ENCODE data around the gene NOC4L. TPM values are rescaled to one million over a fixed set of nuclear protein-coding genes. Genes with fewer than 3 reads are reported as not detected.

Gene NOC4L
- polyA plus RNA-seq, 3 donors: 7.3 to 18.0 (median 17.9) TPM

GRCh38 chr12:132168311-132169031 is 24.2 kb downstream of the NOC4L start:
- no peaks in the 10 kb centered on the region for H3K36me3 Mint-ChIP-seq
- peaks cover 2 to 4% of the 10 kb centered on the region in 2 donors for H3K4me1 ChIP-seq (ENCODE audit: control insufficient read depth in 1 of 2, insufficient read depth in 2 of 2, low read length in 2 of 2)
- no peak for TF ChIP-seq CTCF (IDR thresholded peaks at IDR 0.05)
- no peaks in the 10 kb centered on the region for H4K20me1 ChIP-seq (ENCODE audit: insufficient read depth, low read length)
- no peak overlapping the region for H3K4me3 ChIP-seq (replicated peaks in 1 of 3; ENCODE audit: low read depth in 2 of 3, low read length in 3 of 3)
- H3K9me3 ChIP-seq (replicated peaks in 1 of 2; ENCODE audit: control insufficient read depth in 1 of 2, insufficient read depth in 1 of 2, low read length in 2 of 2): no peaks in the 10 kb centered on the region
- no peak overlapping the region for H3K27ac Mint-ChIP-seq
- H2AFZ ChIP-seq (ENCODE audit: insufficient read depth, low read depth, low read length, poor library complexity, severe bottlenecking): no peak overlapping the region
- peaks cover 0 to 12% (median 2%) of the 10 kb centered on the region in 7 donors for H3K9me3 Mint-ChIP-seq
- H3K9ac ChIP-seq (ENCODE audit: insufficient read depth, low read length, poor library complexity, severe bottlenecking): no peak overlapping the region
- H3K4me2 ChIP-seq (replicated peaks; ENCODE audit: extremely low read depth, low read length, poor library complexity, severe bottlenecking): no peak overlapping the region
- no peaks in the 10 kb centered on the region for H3K79me2 ChIP-seq (ENCODE audit: insufficient read depth, low read length)
- H3K4me3 Mint-ChIP-seq: no peak overlapping the region
- peaks cover 0 to 9% of the 10 kb centered on the region in 2 donors for H3K27me3 ChIP-seq (ENCODE audit: control insufficient read depth in 2 of 2, insufficient read depth in 2 of 2, low read length in 2 of 2)
- H3K27me3 Mint-ChIP-seq (ENCODE audit: low read depth in 3 of 3): peaks cover 10 to 42% (median 20%) of the 10 kb centered on the region in 3 donors
- H3K4me1 Mint-ChIP-seq: peaks cover 5% of the 10 kb centered on the region
- intact Hi-C loops (cut with micrococcal nuclease): no loop called here
- H3K27ac ChIP-seq (ENCODE audit: low read depth in 1 of 2, low read length in 2 of 2): no peak overlapping the region
- no peaks in the 10 kb centered on the region for H3K36me3 ChIP-seq (replicated peaks in 1 of 2; ENCODE audit: control insufficient read depth in 1 of 2, insufficient read depth in 2 of 2, low read length in 2 of 2)
- 93% methylated on average over 27 of the region's 31 CpGs for WGBS (ENCODE audit: insufficient coverage)
- no peak for DNase-seq

DNA sequence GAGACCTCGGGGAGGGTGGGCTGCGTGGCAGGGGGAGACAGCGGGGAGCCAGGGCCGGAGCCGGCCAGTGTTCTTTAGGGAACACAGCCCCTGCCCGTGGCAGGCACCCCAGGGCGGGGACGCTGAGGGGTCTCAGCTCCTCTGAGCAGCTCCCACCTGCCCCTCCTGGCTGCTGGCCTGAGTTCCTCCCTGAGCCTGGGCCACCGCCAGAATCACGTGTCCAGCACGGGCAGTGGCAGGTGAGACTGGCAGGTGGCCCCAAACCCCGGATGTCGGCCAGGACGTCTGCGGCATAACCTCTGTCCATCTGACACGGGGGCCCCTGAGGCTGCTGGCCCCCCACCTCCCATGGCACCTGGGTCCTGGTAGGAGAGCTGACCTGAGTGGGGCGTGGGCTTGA is 25.1 kb downstream of the NOC4L start:
- Histone ChIP-seq H4K20me1 (ENCODE audit: insufficient read depth, low read length) (no peaks in the 10 kb centered on the region), H3K4me2 (replicated peaks; ENCODE audit: extremely low read depth, low read length, poor library complexity, severe bottlenecking) (no peak overlapping the region), H3K27me3 (ENCODE audit: control insufficient read depth in 2 of 2, insufficient read depth in 2 of 2, low read length in 2 of 2) (peaks cover 0 to 9% of the 10 kb centered on the region in 2 donors), H3K36me3 (replicated peaks in 1 of 2; ENCODE audit: control insufficient read depth in 1 of 2, insufficient read depth in 2 of 2, low read length in 2 of 2) (no peaks in the 10 kb centered on the region), H3K9me3 (replicated peaks in 1 of 2; ENCODE audit: control insufficient read depth in 1 of 2, insufficient read depth in 1 of 2, low read length in 2 of 2) (no peaks in the 10 kb centered on the region), H3K27ac (ENCODE audit: low read depth in 1 of 2, low read length in 2 of 2) (no peak overlapping the region), H3K4me1 (ENCODE audit: control insufficient read depth in 1 of 2, insufficient read depth in 2 of 2, low read length in 2 of 2) (no peaks in the 10 kb centered on the region), H3K4me3 (replicated peaks in 1 of 3; ENCODE audit: low read depth in 2 of 3, low read length in 3 of 3) (no peak overlapping the region), H2AFZ (ENCODE audit: insufficient read depth, low read depth, low read length, poor library complexity, severe bottlenecking) (no peak overlapping the region), H3K9ac (ENCODE audit: insufficient read depth, low read length, poor library complexity, severe bottlenecking) (no peak overlapping the region), H3K79me2 (ENCODE audit: insufficient read depth, low read length) (no peaks in the 10 kb centered on the region)
- Mint-ChIP-seq H3K36me3 (no peaks in the 10 kb centered on the region), H3K27me3 (ENCODE audit: low read depth in 3 of 3) (peaks cover 14 to 39% (median 19%) of the 10 kb centered on the region in 3 donors), H3K27ac (no peak overlapping the region), H3K4me1 (peaks cover 2% of the 10 kb centered on the region), H3K4me3 (no peak overlapping the region), H3K9me3 (peaks cover 0 to 12% (median 2%) of the 10 kb centered on the region in 7 donors)
- 80% methylated on average over 16 of the region's 17 CpGs for WGBS (ENCODE audit: insufficient coverage)
- TF ChIP-seq CTCF (IDR thresholded peaks at IDR 0.05): no peak
- no peak for DNase-seq
- intact Hi-C loops (cut with micrococcal nuclease): no loop called here

Measured in CD14-positive monocyte (primary cell).